ENCODE measurements around the gene SREBF2.

DNA sequence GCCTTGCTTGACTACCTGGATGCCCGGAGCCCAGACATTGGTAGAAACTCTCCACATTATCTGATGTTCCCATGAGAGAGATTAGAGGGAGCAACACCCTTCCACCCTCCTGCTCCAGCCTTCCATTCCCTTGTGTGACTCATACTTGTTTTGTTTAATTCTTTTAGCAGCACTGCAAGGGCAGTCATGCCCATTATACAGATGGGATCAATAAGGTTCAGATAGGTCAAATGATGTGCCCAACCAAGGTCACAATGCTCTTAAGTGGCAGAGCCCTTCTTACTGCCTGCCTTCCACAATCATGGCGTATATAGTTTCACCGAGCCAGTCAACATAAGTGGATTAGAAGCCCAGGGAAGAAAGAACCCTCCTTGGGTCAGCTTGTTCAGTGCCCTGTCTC lies 39.0 kb upstream of the SREBF2 start:
- TF ChIP-seq, protein P1, sequence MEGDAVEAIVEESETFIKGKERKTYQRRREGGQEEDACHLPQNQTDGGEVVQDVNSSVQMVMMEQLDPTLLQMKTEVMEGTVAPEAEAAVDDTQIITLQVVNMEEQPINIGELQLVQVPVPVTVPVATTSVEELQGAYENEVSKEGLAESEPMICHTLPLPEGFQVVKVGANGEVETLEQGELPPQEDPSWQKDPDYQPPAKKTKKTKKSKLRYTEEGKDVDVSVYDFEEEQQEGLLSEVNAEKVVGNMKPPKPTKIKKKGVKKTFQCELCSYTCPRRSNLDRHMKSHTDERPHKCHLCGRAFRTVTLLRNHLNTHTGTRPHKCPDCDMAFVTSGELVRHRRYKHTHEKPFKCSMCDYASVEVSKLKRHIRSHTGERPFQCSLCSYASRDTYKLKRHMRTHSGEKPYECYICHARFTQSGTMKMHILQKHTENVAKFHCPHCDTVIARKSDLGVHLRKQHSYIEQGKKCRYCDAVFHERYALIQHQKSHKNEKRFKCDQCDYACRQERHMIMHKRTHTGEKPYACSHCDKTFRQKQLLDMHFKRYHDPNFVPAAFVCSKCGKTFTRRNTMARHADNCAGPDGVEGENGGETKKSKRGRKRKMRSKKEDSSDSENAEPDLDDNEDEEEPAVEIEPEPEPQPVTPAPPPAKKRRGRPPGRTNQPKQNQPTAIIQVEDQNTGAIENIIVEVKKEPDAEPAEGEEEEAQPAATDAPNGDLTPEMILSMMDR (conservative IDR thresholded peaks at IDR 0.05 in 1 of 2, IDR thresholded peaks at IDR 0.05 in 1 of 2; ENCODE audit: extremely low read depth in 1 of 2, insufficient read depth in 1 of 2, low read depth in 1 of 2, low read length in 2 of 2), result no peak
- TF ChIP-seq EZH2 (IDR thresholded peaks at IDR 0.05; ENCODE audit: borderline replicate concordance, low read length), result no peak

Data from mammary epithelial cell (primary cell).